Calu3 (cell line): ENCODE results near the gene C6. TPM values are rescaled to one million over a fixed set of nuclear protein-coding genes. Genes with fewer than 3 reads are reported as not detected.
"Not testable (repeated sequence)": the region's sequence is repeated elsewhere in the genome, so short reads cannot be mapped to it uniquely, and the experiment has no call there.

ENCODE experiments used
- BruUV-seq: library from RNA; stranded (reverse); fragments of 400-500 nt; replicated peaks from 2 replicates; lab custom pipeline; 2021; lab: Mats Ljungman, UMichigan
- CTCF ChIA-PET: fragments of 300-600 bp; sonication (Branson Sonifier 250); formaldehyde crosslinking; loops from one replicate; lab custom pipeline; 2022; ENCODE audit warnings: antibody characterized with exemption; lab: Charles Lee
- DNase-seq: peaks from one replicate; pipeline ENCODE4 v3.0.0; 2022
- H3K27ac Mint-ChIP-seq: one replicate; pipeline ENCODE4 v1.8.0; 2022; ENCODE audit warnings: mixed read lengths; ENCODE audit not compliant: unreplicated experiment
- H3K27me3 Mint-ChIP-seq: one replicate; pipeline ENCODE4 v1.8.0; 2022; ENCODE audit warnings: mixed read lengths; ENCODE audit not compliant: unreplicated experiment
- H3K36me3 Mint-ChIP-seq: one replicate; pipeline ENCODE4 v1.8.0; 2022; ENCODE audit warnings: mild to moderate bottlenecking, moderate library complexity, mixed read lengths; ENCODE audit not compliant: insufficient read depth, unreplicated experiment
- H3K4me1 Mint-ChIP-seq: one replicate; pipeline ENCODE4 v1.8.0; 2022; ENCODE audit warnings: mild to moderate bottlenecking, low read depth, mixed read lengths; ENCODE audit not compliant: unreplicated experiment
- H3K4me3 Mint-ChIP-seq: one replicate; pipeline ENCODE4 v1.8.0; 2022; ENCODE audit warnings: mild to moderate bottlenecking, low read depth, moderate library complexity, mixed read lengths; ENCODE audit not compliant: unreplicated experiment
- H3K9me3 Mint-ChIP-seq: one replicate; pipeline ENCODE4 v1.8.0; 2022; ENCODE audit warnings: low read depth, mixed read lengths; ENCODE audit not compliant: unreplicated experiment
- CTCF ChIP-seq: fragments of 200-600 bp; IDR thresholded peaks from one replicate; pipeline ENCODE4 v1.8.0; 2022; ENCODE audit warnings: antibody characterized with exemption; ENCODE audit not compliant: unreplicated experiment
- intact Hi-C: fragments of 100-400 bp; cut with micrococcal nuclease; formaldehyde crosslinking; loops from one replicate; pipeline ENCODE4 v1.10.0; 2022; ENCODE audit not compliant: unreplicated experiment
- total RNA-seq: library from RNA; stranded (reverse); gene quantifications from 2 replicates; pipeline ENCODE4 v1.2.3, GENCODE V29; 2022

The C6 gene
- total RNA-seq, 1 experiment from 2014 or later, result not detected

- CTCF ChIA-PET, result no interaction called here
- no peaks in the 10 kb centered on the region for H3K4me1 Mint-ChIP-seq
- no peak for TF ChIP-seq CTCF
- no peak overlapping the region for H3K4me3 Mint-ChIP-seq
- intact Hi-C loops, result no loop called here
- H3K36me3 Mint-ChIP-seq, result no peaks in the 10 kb centered on the region
- no peak for DNase-seq
- peaks cover 10% of the 10 kb centered on the region for H3K9me3 Mint-ChIP-seq
- H3K27me3 Mint-ChIP-seq, result peaks cover 5% of the 10 kb centered on the region
- H3K27ac Mint-ChIP-seq, result no peak overlapping the region
- BruUV-seq, result no TSS peak
Observed at GRCh38 chr5:41212935-41213334, 397 bp downstream of the C6 start.

DNA sequence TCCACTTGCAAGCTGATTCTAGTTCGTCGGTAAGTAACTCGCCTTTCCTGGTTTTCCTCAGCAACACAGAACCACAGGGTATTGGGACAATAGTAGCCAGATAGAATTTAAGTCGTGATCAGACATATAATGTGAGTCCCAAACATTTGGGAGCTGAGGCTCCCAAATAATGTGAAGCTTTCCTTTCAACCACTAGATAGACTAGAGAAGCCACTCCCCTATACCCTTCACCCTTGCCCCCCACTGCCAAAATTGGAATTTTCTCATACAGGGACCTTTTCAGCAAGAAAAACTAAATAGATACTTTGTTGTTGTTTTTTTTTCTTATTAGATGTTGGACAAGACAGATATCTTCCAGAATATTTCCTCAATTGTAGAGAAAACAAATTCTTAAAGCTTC is 1.9 kb downstream of the C6 start:
- H3K27ac Mint-ChIP-seq, result no peak overlapping the region
- peaks cover 9% of the 10 kb centered on the region for H3K9me3 Mint-ChIP-seq
- DNase-seq, result no peak
- peaks cover 20% of the 10 kb centered on the region for H3K27me3 Mint-ChIP-seq
- no peak for TF ChIP-seq CTCF
- intact Hi-C loops, result no loop called here
- H3K4me1 Mint-ChIP-seq, result no peaks in the 10 kb centered on the region
- BruUV-seq, result no TSS peak
- no peak overlapping the region for H3K4me3 Mint-ChIP-seq
- CTCF ChIA-PET, result interaction anchor here (0.7 kb wide), 1 partner anchor 388 kb away, joined by 3 read pairs; no protein-coding TSS in a partner anchor
- no peaks in the 10 kb centered on the region for H3K36me3 Mint-ChIP-seq

DNA sequence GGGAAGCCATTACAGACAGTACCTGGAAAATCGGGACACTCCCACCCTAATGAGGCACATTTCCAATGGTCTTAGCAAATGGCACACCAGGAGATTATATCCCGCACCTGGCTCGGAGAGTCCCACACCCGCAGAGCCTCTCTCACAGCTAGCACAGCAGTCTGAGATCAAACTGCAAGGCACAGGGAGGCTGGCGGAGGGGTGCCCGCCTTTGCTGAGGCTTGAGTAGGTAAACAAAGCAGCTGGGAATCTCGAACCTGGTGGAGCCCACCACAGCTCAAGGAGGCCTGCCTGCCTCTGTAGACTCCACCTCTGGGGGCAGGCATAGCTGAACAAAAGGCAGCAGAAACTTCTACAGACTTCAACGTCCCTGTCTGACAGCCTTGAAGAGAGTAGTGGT is 7.9 kb downstream of the C6 start:
- peaks cover 27% of the 10 kb centered on the region for H3K27me3 Mint-ChIP-seq
- H3K4me3 Mint-ChIP-seq, H3K36me3 Mint-ChIP-seq, BruUV-seq, H3K4me1 Mint-ChIP-seq, H3K9me3 Mint-ChIP-seq, H3K27ac Mint-ChIP-seq, DNase-seq, intact Hi-C loops, CTCF ChIA-PET: not testable (repeated sequence)

- TF ChIP-seq CTCF, result no peak
- CTCF ChIA-PET, result no interaction called here
- no peaks in the 10 kb centered on the region for H3K36me3 Mint-ChIP-seq
- BruUV-seq, result no TSS peak
- no peak overlapping the region for H3K4me3 Mint-ChIP-seq
- peaks cover 2% of the 10 kb centered on the region for H3K9me3 Mint-ChIP-seq
- intact Hi-C loops, result no loop called here
- no peaks in the 10 kb centered on the region for H3K4me1 Mint-ChIP-seq
- H3K27ac Mint-ChIP-seq, result no peak overlapping the region
- peaks cover 23% of the 10 kb centered on the region for H3K27me3 Mint-ChIP-seq
- DNase-seq, result no peak
Observed at GRCh38 chr5:41203033-41203432, 10.3 kb downstream of the C6 start.

DNA sequence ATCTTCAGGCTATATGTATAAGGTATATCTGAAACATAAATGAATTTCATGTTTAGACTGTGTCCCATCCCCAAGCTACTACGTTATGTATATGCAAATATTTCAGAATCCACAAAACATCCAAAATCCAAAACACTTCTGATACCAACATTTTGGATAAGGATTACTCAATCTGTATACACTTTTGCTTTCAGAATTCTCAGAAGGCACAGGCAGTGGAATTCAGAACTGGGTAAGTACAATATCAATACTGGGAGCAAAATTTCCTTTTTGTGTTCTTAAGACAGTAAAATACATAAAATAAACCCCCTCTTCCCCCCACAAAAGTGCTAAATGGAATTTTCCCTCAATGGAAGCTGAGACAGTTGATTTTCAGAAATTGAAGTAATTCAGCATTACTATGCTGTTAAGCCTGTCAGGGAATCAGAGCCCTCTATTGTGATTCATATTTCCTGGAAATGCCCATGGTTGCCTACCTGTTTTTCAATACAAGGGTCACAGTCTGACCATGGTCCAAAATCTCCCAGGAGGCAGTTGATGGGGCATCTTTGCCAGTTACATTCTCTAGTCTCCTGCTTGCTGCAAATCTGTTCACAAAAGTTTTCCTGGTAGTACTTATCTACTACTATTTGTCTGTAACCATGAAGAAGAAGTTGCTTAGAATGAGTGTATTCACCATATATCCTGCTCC is 12.1 kb downstream of the C6 start:
- CTCF ChIA-PET, result no interaction called here
- H3K4me3 Mint-ChIP-seq, result no peak overlapping the region

More for the DNA sequence above, 12.1 kb downstream of the C6 start:
- H3K36me3 Mint-ChIP-seq, result no peaks in the 10 kb centered on the region
- no peaks in the 10 kb centered on the region for H3K9me3 Mint-ChIP-seq
- intact Hi-C loops, result no loop called here
- no TSS peak for BruUV-seq
- DNase-seq, result no peak
- H3K27ac Mint-ChIP-seq, result no peak overlapping the region
- peaks cover 5% of the 10 kb centered on the region for H3K27me3 Mint-ChIP-seq
- H3K4me1 Mint-ChIP-seq, result no peaks in the 10 kb centered on the region
- no peak for TF ChIP-seq CTCF
